ENCODE measurements around the gene MBTPS1. TPM values are rescaled to one million over a fixed set of nuclear protein-coding genes. Genes with fewer than 3 reads are reported as not detected.

The MBTPS1 gene
- total RNA-seq (69.7 and 70.1 TPM in 2 replicates), polyA plus RNA-seq (61.0 and 64.5 TPM in 2 replicates)

DNA sequence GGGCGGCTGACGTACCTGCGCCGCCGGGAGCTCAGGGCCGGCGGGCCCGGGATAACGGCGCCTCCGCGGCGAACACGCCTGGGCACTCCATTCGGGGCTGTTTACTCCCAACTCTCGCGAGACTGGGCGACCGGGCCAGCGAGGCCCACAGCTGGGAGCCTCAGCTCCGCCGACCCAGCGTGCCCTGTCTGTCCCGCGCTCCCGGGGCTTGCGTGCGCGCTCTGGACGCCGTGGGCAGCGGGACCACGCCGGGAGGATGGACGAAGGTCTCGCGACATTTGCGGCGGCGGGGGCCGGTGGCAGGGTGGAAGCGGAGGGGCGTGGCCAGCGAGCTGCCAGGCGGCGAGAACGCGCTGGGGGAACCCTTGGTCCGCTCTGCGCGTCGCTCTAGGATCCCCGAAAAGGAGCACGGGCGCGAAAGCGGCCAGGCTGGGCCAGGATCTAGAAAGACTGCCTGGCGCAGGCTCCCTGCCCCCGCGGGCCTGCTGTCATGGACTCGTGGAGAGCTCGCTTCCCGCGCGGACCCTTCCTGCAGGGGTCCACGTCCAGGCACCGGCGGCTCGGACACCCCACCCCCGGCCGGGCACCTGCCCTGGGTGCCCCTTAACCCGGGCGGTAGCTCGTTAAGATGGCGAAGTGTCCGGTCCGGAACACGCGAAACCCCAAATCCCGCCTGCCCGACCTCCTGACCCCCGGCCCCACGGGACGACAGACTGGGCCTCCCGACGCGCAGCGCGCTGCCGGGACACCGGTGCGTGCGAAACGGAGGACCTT, at the start of gene MBTPS1:
Gene MBTPS1, minus strand, starts transcription at position 223 of the 774 bp plus-strand sequence. CDS start 15,159 bp downstream, outside the sequence.
- DNase-seq (ENCODE audit: low read depth in 1 of 2, low spot score in 1 of 2) = peak; percentile 99
- Histone ChIP-seq H3K27ac (peak within 1 kb of the TSS; percentile 95), H3K4me1 (ENCODE audit: low read depth) (peaks cover 5% of the 10 kb centered on the region), H3K4me3 (peak within 1 kb of the TSS; percentile 69), H3K36me3 (peaks cover 4% of the 10 kb centered on the region), H3K9me3 (ENCODE audit: low read depth) (no peaks in the 10 kb centered on the region), H3K27me3 (no peaks in the 10 kb centered on the region)
- TF ChIP-seq, protein P1, sequence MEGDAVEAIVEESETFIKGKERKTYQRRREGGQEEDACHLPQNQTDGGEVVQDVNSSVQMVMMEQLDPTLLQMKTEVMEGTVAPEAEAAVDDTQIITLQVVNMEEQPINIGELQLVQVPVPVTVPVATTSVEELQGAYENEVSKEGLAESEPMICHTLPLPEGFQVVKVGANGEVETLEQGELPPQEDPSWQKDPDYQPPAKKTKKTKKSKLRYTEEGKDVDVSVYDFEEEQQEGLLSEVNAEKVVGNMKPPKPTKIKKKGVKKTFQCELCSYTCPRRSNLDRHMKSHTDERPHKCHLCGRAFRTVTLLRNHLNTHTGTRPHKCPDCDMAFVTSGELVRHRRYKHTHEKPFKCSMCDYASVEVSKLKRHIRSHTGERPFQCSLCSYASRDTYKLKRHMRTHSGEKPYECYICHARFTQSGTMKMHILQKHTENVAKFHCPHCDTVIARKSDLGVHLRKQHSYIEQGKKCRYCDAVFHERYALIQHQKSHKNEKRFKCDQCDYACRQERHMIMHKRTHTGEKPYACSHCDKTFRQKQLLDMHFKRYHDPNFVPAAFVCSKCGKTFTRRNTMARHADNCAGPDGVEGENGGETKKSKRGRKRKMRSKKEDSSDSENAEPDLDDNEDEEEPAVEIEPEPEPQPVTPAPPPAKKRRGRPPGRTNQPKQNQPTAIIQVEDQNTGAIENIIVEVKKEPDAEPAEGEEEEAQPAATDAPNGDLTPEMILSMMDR (IDR thresholded peaks at IDR 0.05; ENCODE audit: low read depth, low read length) = no peak

DNA sequence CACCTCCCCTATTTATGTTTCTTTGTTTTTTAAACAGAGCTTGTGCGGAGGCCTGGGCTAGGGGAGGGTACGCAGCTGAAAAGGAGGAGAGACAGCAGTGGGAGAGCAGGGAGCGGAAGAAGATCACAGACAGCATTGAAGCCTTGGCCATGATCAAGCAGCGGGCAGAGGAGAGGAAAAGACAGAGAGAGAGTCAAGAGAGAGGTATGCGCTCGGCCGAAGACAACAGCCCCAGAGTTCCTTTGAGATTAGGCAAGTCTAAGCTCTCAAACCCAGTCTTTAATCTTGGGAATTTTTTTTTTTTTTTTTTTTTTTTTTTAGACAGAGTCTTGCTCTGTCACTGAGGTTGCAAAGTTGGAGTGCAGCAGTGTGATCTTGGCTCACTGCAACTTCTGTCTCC, 49.0 kb upstream of the MBTPS1 start:
- TF ChIP-seq, protein P1 (IDR thresholded peaks at IDR 0.05; ENCODE audit: low read depth, low read length) = no peak
- Histone ChIP-seq H3K27ac (no peak overlapping the region), H3K9me3 (ENCODE audit: low read depth) (no peaks in the 10 kb centered on the region), H3K36me3 (no peaks in the 10 kb centered on the region), H3K27me3 (peaks cover 4% of the 10 kb centered on the region), H3K4me1 (ENCODE audit: low read depth) (no peaks in the 10 kb centered on the region), H3K4me3 (no peak overlapping the region)
- DNase-seq (ENCODE audit: low read depth in 1 of 2, low spot score in 1 of 2) = no peak

DNA sequence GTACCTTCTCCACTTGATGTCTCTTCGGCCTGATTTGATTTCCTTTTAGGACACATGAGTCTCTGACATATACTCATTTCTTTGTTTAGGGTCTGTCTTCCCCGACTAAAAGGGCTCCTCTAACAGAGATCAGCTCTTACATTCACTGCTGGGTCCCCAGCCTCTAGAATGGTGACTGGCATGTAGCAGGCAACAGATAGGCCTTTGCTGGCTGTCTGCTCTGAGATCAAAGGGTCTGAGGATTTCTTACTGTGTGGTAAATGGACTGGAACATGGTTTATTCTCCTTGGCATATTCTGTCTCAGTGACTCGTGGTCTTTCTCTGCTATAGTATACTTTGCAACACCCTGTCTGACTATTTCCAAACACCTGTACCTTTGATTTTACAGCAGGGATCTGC, 45.1 kb upstream of the MBTPS1 start:
- Histone ChIP-seq H3K9me3 (ENCODE audit: low read depth) (no peaks in the 10 kb centered on the region), H3K27me3 (peaks cover 4% of the 10 kb centered on the region), H3K27ac (no peak overlapping the region), H3K36me3 (no peaks in the 10 kb centered on the region), H3K4me3 (no peak overlapping the region), H3K4me1 (ENCODE audit: low read depth) (no peaks in the 10 kb centered on the region)
- DNase-seq (ENCODE audit: low read depth in 1 of 2, low spot score in 1 of 2) = no peak
- TF ChIP-seq, protein P1 (IDR thresholded peaks at IDR 0.05; ENCODE audit: low read depth, low read length) = no peak

DNA sequence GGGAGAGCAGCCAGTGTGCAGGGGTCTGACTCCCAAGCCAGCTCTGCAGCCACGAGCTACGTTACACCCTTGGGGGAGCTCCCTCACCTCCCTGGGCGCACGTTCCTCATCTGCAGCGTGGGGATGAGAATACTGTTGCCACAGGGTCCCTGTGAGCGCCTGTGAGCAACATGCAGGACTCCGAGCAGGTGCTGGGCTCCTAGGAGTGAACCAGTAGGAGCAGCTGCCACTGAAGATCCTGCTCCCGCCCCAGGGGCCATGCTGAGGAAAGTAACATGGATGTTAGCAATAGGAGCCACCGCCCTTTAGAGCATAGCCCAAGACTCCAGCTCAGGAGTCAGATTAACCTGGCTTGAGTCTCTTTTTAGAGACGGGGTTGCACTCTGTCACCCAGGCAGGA, 44.3 kb upstream of the MBTPS1 start:
- Histone ChIP-seq H3K9me3 (ENCODE audit: low read depth) (no peaks in the 10 kb centered on the region), H3K4me1 (ENCODE audit: low read depth) (no peaks in the 10 kb centered on the region), H3K4me3 (no peak overlapping the region), H3K27me3 (peaks cover 4% of the 10 kb centered on the region), H3K36me3 (no peaks in the 10 kb centered on the region), H3K27ac (no peak overlapping the region)
- TF ChIP-seq, protein P1 (IDR thresholded peaks at IDR 0.05; ENCODE audit: low read depth, low read length) = no peak
- DNase-seq (ENCODE audit: low read depth in 1 of 2, low spot score in 1 of 2) = no peak

DNA sequence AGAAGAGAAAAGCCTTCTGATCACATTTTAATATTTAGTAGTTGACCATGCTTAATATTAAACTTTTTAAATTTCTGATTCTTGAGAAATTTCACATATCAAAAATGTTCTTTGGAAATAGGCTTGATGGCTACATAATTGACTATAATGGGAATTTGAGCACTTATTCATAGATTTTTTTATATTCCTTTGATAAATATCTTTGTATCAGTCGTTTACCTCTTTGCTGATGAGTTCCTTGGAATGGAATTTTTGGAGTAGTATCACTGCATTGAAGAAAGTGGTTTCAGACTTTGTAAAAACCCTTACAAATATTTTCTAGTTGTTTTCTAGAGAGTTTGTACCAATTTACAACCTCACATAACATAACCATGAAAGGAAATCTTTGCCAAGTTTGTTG, 43.1 kb upstream of the MBTPS1 start:
- Histone ChIP-seq H3K36me3 (no peaks in the 10 kb centered on the region), H3K4me1 (ENCODE audit: low read depth) (no peaks in the 10 kb centered on the region), H3K4me3 (no peak overlapping the region), H3K27me3 (peaks cover 4% of the 10 kb centered on the region), H3K9me3 (ENCODE audit: low read depth) (no peaks in the 10 kb centered on the region), H3K27ac (no peak overlapping the region)
- TF ChIP-seq, protein P1 (IDR thresholded peaks at IDR 0.05; ENCODE audit: low read depth, low read length) = no peak
- DNase-seq (ENCODE audit: low read depth in 1 of 2, low spot score in 1 of 2) = no peak

All from cardiac muscle cell (in vitro differentiated cells and primary cell).